Activated CD4-positive, alpha-beta T cell treated with anti-CD3 and anti-CD28 coated beads for 36 hours (primary cell): Measurements from ENCODE around the gene NCR3LG1. TPM values are rescaled to one million over a fixed set of nuclear protein-coding genes. Genes with fewer than 3 reads are reported as not detected.
A peak's percentile ranks its signal among the peaks of the same experiment; 100 is the strongest.

Experiments used
- ATAC-seq: fragments of 200-7000 bp; cut with Tn5 transposase; one replicate; pipeline ENCODE4 v1.10.0; 2021; ENCODE audit warnings: mild to moderate bottlenecking, moderate library complexity
- CTCF ChIA-PET: fragments of 350-600 bp; sonication (Branson Sonifier 250); formaldehyde crosslinking; loops from one replicate; lab custom pipeline; 2021; ENCODE audit warnings: antibody characterized with exemption; lab: Charles Lee
- POLR2A ChIA-PET: fragments of 350-600 bp; sonication (Branson Sonifier 250); formaldehyde crosslinking; loops from one replicate; lab custom pipeline; 2021; ENCODE audit warnings: antibody characterized with exemption, inconsistent platforms; lab: Charles Lee
- DNase-seq: peaks from one replicate; pipeline ENCODE4 v3.0.0-alpha.2; 2020
- H3K27ac Mint-ChIP-seq: one replicate; pipeline ENCODE4 v1.8.0; 2021; ENCODE audit warnings: mixed read lengths
- H3K27me3 Mint-ChIP-seq: one replicate; pipeline ENCODE4 v1.8.0; 2021; ENCODE audit warnings: mixed read lengths
- H3K36me3 Mint-ChIP-seq: one replicate; pipeline ENCODE4 v1.8.0; 2021; ENCODE audit warnings: low read depth, mixed read lengths
- H3K4me1 Mint-ChIP-seq: one replicate; pipeline ENCODE4 v1.8.0; 2021; ENCODE audit warnings: mixed read lengths
- H3K4me3 Mint-ChIP-seq: one replicate; pipeline ENCODE4 v1.8.0; 2021; ENCODE audit warnings: mild to moderate bottlenecking, moderate library complexity, mixed read lengths
- H3K9me3 Mint-ChIP-seq: one replicate; pipeline ENCODE4 v1.8.0; 2021; ENCODE audit warnings: low read depth, mixed read lengths
- intact Hi-C, 2 experiments: fragments of 100-400 bp; cut with DNase I in 1 of 2; cut with micrococcal nuclease in 1 of 2; formaldehyde crosslinking; loops; one replicate each; pipeline versions ENCODE4 v1.14.2 to v1.15.1; 2022 to 2024; cut with DNase I, micrococcal nuclease
- total RNA-seq, 2 experiments: library from RNA; stranded (reverse); gene quantifications; one replicate each; pipeline ENCODE4 v1.2.3, GENCODE V29; 2021

NCR3LG1 gene
- total RNA-seq, 2 experiments from 2014 or later: 0.80 to 0.86 TPM

DNA sequence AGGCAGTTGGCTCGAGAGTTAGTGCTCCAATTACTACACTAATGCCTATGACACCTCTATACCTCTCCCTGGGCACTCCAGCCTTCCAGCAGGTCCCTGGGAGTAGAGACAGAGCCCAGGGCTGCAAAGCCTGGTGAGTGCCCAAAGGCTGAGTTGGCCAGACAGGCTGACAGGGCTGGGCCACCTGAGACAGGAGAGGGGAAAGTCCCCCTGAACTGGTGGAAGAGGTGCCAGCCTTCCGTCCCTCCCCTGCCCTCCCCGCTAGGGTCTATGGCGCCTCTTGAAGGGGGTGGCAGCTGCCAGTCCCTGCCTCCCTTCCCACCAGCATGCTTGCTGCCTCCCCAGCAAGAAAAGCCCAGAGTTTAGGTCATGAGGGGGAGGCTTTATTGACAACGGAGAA, 33.9 kb downstream of the NCR3LG1 start:
- Mint-ChIP-seq H3K27ac (no peak overlapping the region), H3K4me1 (peaks cover 3% of the 10 kb centered on the region), H3K36me3 (no peaks in the 10 kb centered on the region), H3K27me3 (peaks cover 8% of the 10 kb centered on the region), H3K9me3 (no peaks in the 10 kb centered on the region), H3K4me3 (no peak overlapping the region)
- intact Hi-C loops: loop anchor here in 1 of 2 experiments (10.0 kb wide), 1 partner anchor 589 kb away; no protein-coding TSS in a partner anchor
- CTCF ChIA-PET: interaction anchor here (0.9 to 6.0 kb wide), 11 partner anchors 9 to 155 kb away, joined by 3 to 99 read pairs (median 8); no protein-coding TSS in a partner anchor
- POLR2A ChIA-PET: no interaction called here
- no peak for DNase-seq
- ATAC-seq: no peak

DNA sequence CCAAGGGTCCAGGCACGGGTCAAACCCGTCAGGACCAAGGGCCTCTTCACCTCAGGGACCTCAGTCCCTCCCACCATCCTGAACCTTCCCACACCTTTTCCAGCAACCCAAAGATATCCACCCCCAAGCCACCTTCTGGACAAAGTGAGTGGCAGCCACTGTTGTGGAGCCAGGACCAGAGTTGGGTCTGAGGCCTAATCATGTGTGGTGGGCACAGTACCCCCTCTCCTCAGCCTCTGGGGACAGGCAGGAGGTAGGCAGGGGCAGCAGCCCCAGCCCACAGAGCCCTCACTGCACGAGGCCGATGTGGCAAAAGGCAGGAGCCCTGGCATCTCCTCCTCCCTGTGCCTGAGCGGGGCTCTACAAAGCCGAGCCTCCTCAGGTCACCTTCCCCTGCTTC, 34.3 kb downstream of the NCR3LG1 start:
- no peaks in the 10 kb centered on the region for H3K36me3 Mint-ChIP-seq
- H3K4me3 Mint-ChIP-seq: no peak overlapping the region
- POLR2A ChIA-PET: no interaction called here
- H3K9me3 Mint-ChIP-seq: no peaks in the 10 kb centered on the region
- CTCF ChIA-PET: interaction anchor here (0.5 to 6.0 kb wide), 11 partner anchors 20 to 163 kb away, joined by 3 to 99 read pairs (median 6); no protein-coding TSS in a partner anchor
- no peak overlapping the region for H3K27ac Mint-ChIP-seq
- H3K4me1 Mint-ChIP-seq: peaks cover 3% of the 10 kb centered on the region
- DNase-seq (no peak), ATAC-seq (no peak)
- H3K27me3 Mint-ChIP-seq: peaks cover 8% of the 10 kb centered on the region
- intact Hi-C loops: loop anchor here in 1 of 2 experiments (10.0 kb wide), 1 partner anchor 589 kb away; no protein-coding TSS in a partner anchor

DNA sequence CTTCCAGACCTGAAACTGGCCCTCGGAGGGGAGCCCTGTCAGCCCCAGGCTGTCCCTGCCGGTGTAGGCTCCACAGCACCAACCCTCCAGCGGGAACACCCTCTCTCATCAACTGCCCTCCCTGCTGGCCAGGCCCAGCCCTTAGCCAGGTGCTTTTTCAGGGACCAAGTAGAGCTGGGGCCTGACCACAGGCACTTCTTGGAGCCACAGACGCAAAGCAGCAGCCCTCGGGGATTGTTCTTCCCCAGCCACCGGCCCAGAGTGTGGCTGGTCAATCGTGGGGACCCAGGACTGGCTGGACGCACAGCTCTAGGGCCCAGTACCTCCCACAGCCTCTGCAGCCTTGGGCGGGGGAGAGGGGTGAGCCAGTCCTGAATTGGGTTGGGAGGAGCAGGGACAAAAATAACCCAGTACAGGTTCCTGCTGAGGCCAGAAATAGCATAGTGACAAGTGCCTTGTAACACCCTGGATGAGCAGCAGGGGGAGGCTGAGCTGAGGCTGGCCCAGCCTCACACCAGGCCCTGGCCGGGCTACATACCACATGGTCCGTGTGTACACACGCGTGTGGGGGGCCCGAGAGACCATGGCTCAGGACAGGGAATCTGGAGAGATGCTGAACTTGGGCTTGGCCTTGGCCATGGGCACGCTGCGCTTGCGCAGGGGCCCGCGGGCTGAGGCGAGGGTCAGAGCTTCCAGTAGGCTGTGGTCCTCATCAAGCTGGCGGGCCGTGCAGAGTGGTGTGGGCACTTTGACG, 34.9 kb downstream of the NCR3LG1 start:
- H3K27me3 Mint-ChIP-seq: peaks cover 8% of the 10 kb centered on the region
- H3K4me1 Mint-ChIP-seq: peaks cover 3% of the 10 kb centered on the region
- no peaks in the 10 kb centered on the region for H3K9me3 Mint-ChIP-seq
- intact Hi-C loops: loop anchor here in 1 of 2 experiments (10.0 kb wide), 1 partner anchor 588 kb away; no protein-coding TSS in a partner anchor
- H3K27ac Mint-ChIP-seq: no peak overlapping the region
- ChIA-PET CTCF (interaction anchor here (0.5 to 1.5 kb wide), 16 partner anchors 9 to 594 kb away, joined by 3 to 11 read pairs (median 3); no protein-coding TSS in a partner anchor), POLR2A (no interaction called here)
- H3K4me3 Mint-ChIP-seq: no peak overlapping the region
- no peaks in the 10 kb centered on the region for H3K36me3 Mint-ChIP-seq
- ATAC-seq (peak; percentile 58), DNase-seq (peak; percentile 71)

DNA sequence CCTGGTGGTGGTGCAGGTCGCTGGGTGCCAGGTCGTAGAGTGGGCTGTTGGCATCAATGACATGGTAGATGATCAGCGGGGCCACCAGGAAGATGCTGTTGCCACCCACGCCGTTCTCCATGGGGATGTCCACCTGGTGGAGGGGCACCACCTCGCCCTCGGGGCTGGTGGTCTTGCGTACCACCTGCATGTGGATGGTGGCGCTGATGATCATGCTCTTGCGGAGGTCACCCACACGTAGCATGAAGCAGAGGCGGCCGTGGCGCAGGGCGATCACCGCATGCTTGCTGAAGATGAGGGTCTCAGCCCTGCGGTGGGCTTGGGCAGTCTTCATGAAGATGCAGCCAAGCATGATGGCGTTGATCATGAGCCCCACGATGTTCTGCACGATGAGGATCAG, 35.7 kb downstream of the NCR3LG1 start:
- intact Hi-C loops: loop anchor here in 1 of 2 experiments (10.0 kb wide), 1 partner anchor 588 kb away; no protein-coding TSS in a partner anchor
- ChIA-PET CTCF (interaction anchor here (0.6 to 1.5 kb wide), 14 partner anchors 19 to 594 kb away, joined by 3 to 11 read pairs (median 3); no protein-coding TSS in a partner anchor), POLR2A (no interaction called here)
- no peak for ATAC-seq
- H3K9me3 Mint-ChIP-seq: no peaks in the 10 kb centered on the region
- peaks cover 3% of the 10 kb centered on the region for H3K4me1 Mint-ChIP-seq
- peak overlapping the region; percentile 28 for H3K4me3 Mint-ChIP-seq
- DNase-seq: no peak
- no peaks in the 10 kb centered on the region for H3K36me3 Mint-ChIP-seq
- H3K27me3 Mint-ChIP-seq: peaks cover 8% of the 10 kb centered on the region
- H3K27ac Mint-ChIP-seq: no peak overlapping the region

DNA sequence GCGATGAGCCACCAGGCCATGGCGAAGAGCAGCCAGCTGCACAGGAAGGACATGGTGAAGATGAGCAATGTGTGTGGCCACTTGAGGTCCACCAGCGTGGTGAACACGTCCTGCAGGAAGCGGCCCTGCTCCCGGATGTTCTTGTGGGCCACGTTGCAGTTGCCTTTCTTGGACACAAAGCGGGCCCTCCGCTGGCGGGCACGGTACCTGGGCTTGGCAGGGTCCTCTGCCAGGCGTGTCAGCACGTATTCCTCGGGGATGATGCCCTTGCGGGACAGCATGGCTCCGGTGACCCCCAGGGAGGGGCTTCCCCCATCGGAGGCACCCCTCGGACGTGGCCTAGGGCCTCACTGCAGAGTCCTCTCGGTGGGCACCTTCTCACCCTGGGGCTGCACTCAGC, 36.2 kb downstream of the NCR3LG1 start:
- intact Hi-C loops: loop anchor here in 1 of 2 experiments (10.0 kb wide), 1 partner anchor 587 kb away; no protein-coding TSS in a partner anchor
- POLR2A ChIA-PET: no interaction called here
- H3K27me3 Mint-ChIP-seq: peaks cover 8% of the 10 kb centered on the region

DNA sequence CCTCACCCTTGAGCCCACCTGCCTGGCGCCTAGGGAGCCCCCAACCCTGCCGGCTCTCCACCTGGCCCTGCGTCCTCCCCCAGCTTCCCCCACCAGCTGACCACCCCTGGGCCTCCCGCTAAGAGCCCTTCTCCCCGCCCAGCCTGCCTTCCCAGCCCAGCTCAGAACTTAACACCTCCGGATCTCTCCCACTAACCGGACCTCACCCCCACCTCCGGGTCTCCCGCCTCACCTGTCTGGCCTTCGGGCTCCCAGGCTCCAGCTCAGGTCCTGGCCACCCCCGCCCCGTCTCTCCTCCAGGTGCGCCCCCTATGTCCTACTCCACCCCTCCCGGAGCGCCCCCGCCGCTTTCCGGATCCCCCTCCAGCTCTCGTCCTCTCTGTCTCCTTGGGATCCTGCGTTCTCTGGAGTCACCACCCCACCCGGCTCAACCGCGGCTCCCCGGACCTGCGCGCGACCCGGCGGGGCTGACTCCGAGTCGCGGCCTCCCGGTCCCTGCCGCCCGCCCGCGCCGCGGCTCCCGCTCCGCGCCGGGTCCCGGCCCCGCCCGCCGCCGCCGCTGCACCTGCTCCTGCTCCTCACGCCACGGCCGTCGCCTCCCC, 37.1 kb downstream of the NCR3LG1 start, which contains the start of gene KCNJ11:
KCNJ11 (minus strand) TSS at position 51 of the 602 bp plus-strand sequence. CDS start 568 bp downstream, outside the sequence.
- H3K27ac Mint-ChIP-seq: no peak within 1 kb of the TSS
- intact Hi-C loops: loop anchor here (1.0 to 10.0 kb wide), 9 partner anchors 34 to 586 kb away; partner anchors contain the start of genes NCR3LG1 (in 1 of the 2), NUCB2 (in 1 of the 2) and RPS13 (in 1 of the 2)
- H3K4me3 Mint-ChIP-seq: peak within 1 kb of the TSS; percentile 66
- H3K27me3 Mint-ChIP-seq: peaks cover 8% of the 10 kb centered on the region
- no peak for DNase-seq
- H3K4me1 Mint-ChIP-seq: peaks cover 3% of the 10 kb centered on the region
- H3K9me3 Mint-ChIP-seq: no peaks in the 10 kb centered on the region
- no peaks in the 10 kb centered on the region for H3K36me3 Mint-ChIP-seq
- POLR2A ChIA-PET: no interaction called here
- CTCF ChIA-PET: interaction anchor here (0.7 to 1.7 kb wide), 10 partner anchors 9 to 577 kb away, joined by 3 to 9 read pairs (median 4); no protein-coding TSS in a partner anchor
- ATAC-seq: peak; percentile 59

More for the DNA sequence above, 36.2 kb downstream of the NCR3LG1 start:
- Mint-ChIP-seq H3K9me3 (no peaks in the 10 kb centered on the region), H3K4me1 (peaks cover 3% of the 10 kb centered on the region), H3K4me3 (peak overlapping the region; percentile 28), H3K36me3 (no peaks in the 10 kb centered on the region), H3K27ac (no peak overlapping the region)
- DNase-seq (no peak), ATAC-seq (no peak)
- CTCF ChIA-PET: interaction anchor here (0.7 to 1.7 kb wide), 3 partner anchors 10 to 117 kb away, joined by 3 to 9 read pairs (median 5); no protein-coding TSS in a partner anchor

DNA sequence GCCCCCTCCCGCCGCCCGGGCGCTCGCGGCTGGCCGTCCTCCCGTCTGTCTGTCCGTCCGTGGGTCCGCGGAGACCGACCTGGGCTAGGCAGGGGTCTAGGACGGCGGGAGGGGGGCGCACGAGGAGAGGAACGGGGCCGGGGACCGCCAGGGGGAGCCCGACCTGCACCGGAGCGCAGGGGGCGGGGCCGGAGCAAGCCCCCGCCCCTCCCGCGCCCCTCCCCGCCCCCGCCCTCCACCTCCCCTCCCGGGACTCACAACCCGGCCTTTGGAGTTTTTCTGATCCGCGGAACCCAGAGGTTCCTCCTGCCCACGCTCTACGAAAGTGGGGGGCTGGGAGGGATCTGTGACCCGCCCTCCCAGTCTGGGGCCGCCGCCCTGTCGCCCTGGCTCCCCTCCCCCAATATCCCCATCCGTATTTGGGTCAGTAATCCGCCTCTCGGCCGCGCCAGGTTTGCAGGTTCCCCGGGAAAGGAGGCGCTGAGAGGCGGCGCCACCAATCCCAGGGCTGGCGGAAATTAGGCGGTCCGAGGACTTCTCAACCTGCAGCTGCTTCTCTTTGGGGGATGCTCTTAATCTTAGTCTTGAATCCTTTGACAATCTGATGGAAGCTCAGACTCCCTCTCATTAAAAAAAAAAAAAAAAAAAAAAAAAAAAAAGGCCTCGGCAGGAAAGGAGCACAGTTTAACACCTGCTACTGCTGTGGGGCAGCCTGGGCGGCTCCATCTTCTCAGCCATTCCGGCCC, 37.8 kb downstream of the NCR3LG1 start:
- Mint-ChIP-seq H3K9me3 (no peaks in the 10 kb centered on the region), H3K27ac (no peak overlapping the region), H3K36me3 (no peaks in the 10 kb centered on the region), H3K4me3 (peak overlapping the region; percentile 66), H3K27me3 (peaks cover 8% of the 10 kb centered on the region), H3K4me1 (peaks cover 3% of the 10 kb centered on the region)
- ChIA-PET POLR2A (interaction anchor here (0.6 kb wide), 1 partner anchor 116 kb away, joined by 3 read pairs; no protein-coding TSS in a partner anchor), CTCF (interaction anchor here (0.6 to 1.8 kb wide), 11 partner anchors 8 to 578 kb away, joined by 3 to 9 read pairs (median 5); no protein-coding TSS in a partner anchor)
- peak; percentile 82 for ATAC-seq
- peak; percentile 86 for DNase-seq
- intact Hi-C loops: loop anchor here (1.0 to 10.0 kb wide), 9 partner anchors 35 to 585 kb away; partner anchors contain the start of genes NCR3LG1 (in 1 of the 2), NUCB2 (in 1 of the 2) and RPS13 (in 1 of the 2)

DNA sequence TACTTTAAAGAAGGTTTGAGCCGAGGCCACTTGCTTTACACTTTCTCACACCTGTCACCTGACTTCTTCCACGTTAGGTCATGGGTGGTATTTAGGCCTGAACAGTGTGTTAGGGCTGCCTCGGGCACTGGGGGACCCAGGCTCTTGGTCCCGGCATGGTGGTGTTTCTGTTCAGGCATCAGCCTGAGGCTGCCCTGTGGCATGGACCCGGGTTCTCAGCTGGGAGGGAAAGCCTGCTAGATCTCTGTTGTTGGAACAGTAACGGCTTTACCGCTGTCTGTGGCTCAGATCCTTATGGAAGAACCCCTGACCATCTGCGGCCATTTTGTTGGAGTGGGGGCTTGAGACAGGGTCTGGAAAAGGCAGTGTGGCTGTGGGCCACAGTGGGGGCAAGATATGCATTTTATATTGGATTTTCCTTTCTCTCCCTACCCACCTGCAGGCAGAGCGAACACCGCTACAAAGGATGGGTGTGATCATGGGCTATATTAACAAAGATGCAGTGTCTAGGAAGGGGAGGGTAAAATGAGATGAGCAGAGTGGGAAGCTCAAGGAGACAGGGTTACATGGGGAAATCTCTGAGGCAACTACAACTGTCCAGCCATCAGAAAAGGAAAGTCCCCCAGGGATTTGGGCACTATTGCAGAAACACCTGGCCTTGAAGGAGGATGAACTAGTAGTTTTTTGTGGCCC, 38.5 kb downstream of the NCR3LG1 start:
- Mint-ChIP-seq H3K27ac (no peak overlapping the region), H3K36me3 (no peaks in the 10 kb centered on the region), H3K9me3 (no peaks in the 10 kb centered on the region), H3K4me1 (peaks cover 3% of the 10 kb centered on the region), H3K27me3 (peaks cover 5% of the 10 kb centered on the region), H3K4me3 (peak overlapping the region; percentile 66)
- DNase-seq: no peak
- ChIA-PET CTCF (interaction anchor here (0.6 to 1.8 kb wide), 5 partner anchors 43 to 218 kb away, joined by 3 to 7 read pairs (median 5); no protein-coding TSS in a partner anchor), POLR2A (interaction anchor here (0.6 kb wide), 1 partner anchor 116 kb away, joined by 3 read pairs; no protein-coding TSS in a partner anchor)
- intact Hi-C loops: loop anchor here (1.0 to 10.0 kb wide), 9 partner anchors 36 to 585 kb away; partner anchors contain the start of genes NCR3LG1 (in 1 of the 2), NUCB2 (in 1 of the 2) and RPS13 (in 1 of the 2)
- ATAC-seq: no peak

DNA sequence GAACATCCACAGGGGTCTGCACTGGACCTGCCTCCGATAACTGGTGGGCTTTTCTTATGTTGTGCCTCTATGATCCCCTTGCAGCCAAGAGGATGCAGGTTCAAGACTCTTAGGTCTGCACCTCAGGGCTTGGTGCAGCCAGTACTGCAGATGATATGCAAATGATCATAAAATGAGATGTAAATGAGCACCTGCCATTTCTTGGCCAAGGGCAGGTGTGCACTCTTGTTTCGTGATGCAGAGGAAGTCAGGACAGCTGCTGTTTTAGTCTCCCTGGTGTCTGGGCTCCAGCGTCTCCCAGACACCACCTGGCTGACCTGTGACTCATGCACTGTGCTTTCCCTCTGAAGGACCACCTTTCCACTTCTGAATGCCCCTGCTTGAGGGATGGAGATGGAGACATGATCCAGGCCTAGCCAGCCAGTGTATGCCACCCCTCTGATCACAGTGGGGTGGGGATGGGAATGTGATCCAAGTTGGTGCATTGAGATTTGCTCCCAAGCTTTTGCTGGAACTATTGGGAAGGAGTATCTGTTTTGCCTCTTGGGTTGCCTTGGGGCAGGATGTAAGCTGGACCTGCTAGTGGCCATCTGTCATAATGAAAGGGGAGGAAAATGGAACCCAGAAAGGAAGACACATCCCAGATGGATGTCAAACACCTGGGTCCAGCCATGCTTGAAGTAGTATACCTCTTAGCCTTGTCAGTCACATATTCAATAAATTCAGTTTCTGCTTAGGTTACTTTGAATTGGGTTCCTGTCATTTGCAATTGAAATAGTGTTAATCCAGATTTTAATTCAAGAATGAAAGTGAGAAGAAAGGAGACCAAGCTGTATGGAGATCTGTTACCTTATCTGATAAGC, 40.1 kb downstream of the NCR3LG1 start:
- ATAC-seq (no peak), DNase-seq (no peak)
- no peak overlapping the region for H3K4me3 Mint-ChIP-seq
- H3K27ac Mint-ChIP-seq: no peak overlapping the region
- ChIA-PET POLR2A (no interaction called here), CTCF (interaction anchor here (0.5 to 1.3 kb wide), 3 partner anchors 8 to 64 kb away, joined by 3 to 4 read pairs (median 3); no protein-coding TSS in a partner anchor)
- H3K9me3 Mint-ChIP-seq: no peaks in the 10 kb centered on the region
- peaks cover 3% of the 10 kb centered on the region for H3K4me1 Mint-ChIP-seq
- no peaks in the 10 kb centered on the region for H3K36me3 Mint-ChIP-seq
- peaks cover 5% of the 10 kb centered on the region for H3K27me3 Mint-ChIP-seq
- intact Hi-C loops: no loop called here
